ENCODE data around the gene PRKCZ.

The PRKCZ gene

DNA sequence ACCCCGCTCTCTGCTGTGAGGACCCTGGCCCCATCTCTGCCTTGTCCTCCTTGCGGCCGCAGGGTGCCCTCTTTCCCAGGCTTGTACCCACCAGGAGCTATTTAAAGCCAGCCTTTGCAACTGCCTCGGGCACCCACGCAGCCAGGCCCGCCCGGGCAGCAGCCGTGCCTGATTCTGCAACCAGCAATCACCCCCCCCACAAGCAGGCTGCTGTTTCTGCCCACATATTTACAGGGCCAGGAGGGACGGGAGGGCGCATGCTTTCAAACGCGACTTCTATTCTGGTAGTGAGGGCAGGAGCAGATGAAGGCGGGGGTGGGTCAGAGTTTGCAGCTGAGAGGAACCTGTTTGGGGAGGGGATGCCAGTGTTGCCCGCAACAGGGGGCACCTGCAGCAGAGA lies 17.5 kb upstream of the PRKCZ start:
- Histone ChIP-seq H3K4me3 (ENCODE audit: low read depth, low read length) (no peak overlapping the region), H3K36me3 (replicated peaks) (no peaks in the 10 kb centered on the region), H3K27me3 (replicated peaks) (peaks cover 2% of the 10 kb centered on the region), H3K27ac (no peak overlapping the region)
- DNase-seq = no peak
- no peak for TF ChIP-seq CTCF (IDR thresholded peaks at IDR 0.05; ENCODE audit: low read depth, low read length, missing control alignments)
- in situ Hi-C loops (cut with HindIII; ENCODE audit: low pct_ligation_motif_present, low sequenced_read_pairs) = no loop called here

GRCh38 chr1:2033165-2033564 lies 17.0 kb upstream of the PRKCZ start:
- H3K27ac ChIP-seq = no peak overlapping the region
- in situ Hi-C loops (cut with HindIII; ENCODE audit: low pct_ligation_motif_present, low sequenced_read_pairs) = no loop called here
- no peak overlapping the region for H3K4me3 ChIP-seq (ENCODE audit: low read depth, low read length)
- DNase-seq = no peak
- peaks cover 2% of the 10 kb centered on the region for H3K27me3 ChIP-seq (replicated peaks)
- no peak for TF ChIP-seq CTCF (IDR thresholded peaks at IDR 0.05; ENCODE audit: low read depth, low read length, missing control alignments)
- no peaks in the 10 kb centered on the region for H3K36me3 ChIP-seq (replicated peaks)

DNA sequence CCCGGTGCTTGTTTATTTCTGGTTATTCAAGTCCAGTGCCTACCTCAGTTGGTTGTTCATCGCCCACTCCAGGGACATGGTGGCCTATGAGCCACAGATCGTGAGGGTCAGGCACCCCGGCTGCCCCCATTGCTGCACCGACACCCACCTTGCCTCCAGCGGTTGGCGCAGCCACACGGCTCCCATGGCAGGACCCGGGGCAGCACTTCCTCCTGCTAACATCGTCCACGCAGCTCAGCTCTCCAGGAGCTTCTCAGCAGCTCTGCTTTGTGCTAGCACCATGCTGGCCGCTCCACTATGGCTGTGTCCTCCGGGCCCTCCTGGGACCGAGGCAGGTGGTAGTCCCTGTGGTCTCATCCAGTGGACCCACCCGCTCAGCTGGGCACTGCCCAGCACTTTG lies 13.9 kb upstream of the PRKCZ start:
- in situ Hi-C loops (cut with HindIII; ENCODE audit: low pct_ligation_motif_present, low sequenced_read_pairs) = no loop called here
- H3K27me3 ChIP-seq (replicated peaks) = peaks cover 6% of the 10 kb centered on the region
- TF ChIP-seq CTCF (IDR thresholded peaks at IDR 0.05; ENCODE audit: low read depth, low read length, missing control alignments) = no peak
- no peak for DNase-seq
- H3K27ac ChIP-seq = no peak overlapping the region
- no peak overlapping the region for H3K4me3 ChIP-seq (ENCODE audit: low read depth, low read length)
- no peaks in the 10 kb centered on the region for H3K36me3 ChIP-seq (replicated peaks)

- no peaks in the 10 kb centered on the region for H3K36me3 ChIP-seq (replicated peaks)
- peaks cover 6% of the 10 kb centered on the region for H3K27me3 ChIP-seq (replicated peaks)
- no peak overlapping the region for H3K4me3 ChIP-seq (ENCODE audit: low read depth, low read length)
- H3K27ac ChIP-seq = no peak overlapping the region
- DNase-seq = no peak
- no peak for TF ChIP-seq CTCF (IDR thresholded peaks at IDR 0.05; ENCODE audit: low read depth, low read length, missing control alignments)
- in situ Hi-C loops (cut with HindIII; ENCODE audit: low pct_ligation_motif_present, low sequenced_read_pairs) = no loop called here
Observed at GRCh38 chr1:2037314-2037979, 12.8 kb upstream of the PRKCZ start.

GRCh38 chr1:2038229-2038628 lies 12.0 kb upstream of the PRKCZ start:
- no peaks in the 10 kb centered on the region for H3K36me3 ChIP-seq (replicated peaks)
- no peak overlapping the region for H3K4me3 ChIP-seq (ENCODE audit: low read depth, low read length)
- in situ Hi-C loops (cut with HindIII; ENCODE audit: low pct_ligation_motif_present, low sequenced_read_pairs) = no loop called here
- no peak for TF ChIP-seq CTCF (IDR thresholded peaks at IDR 0.05; ENCODE audit: low read depth, low read length, missing control alignments)
- no peak overlapping the region for H3K27ac ChIP-seq
- H3K27me3 ChIP-seq (replicated peaks) = peaks cover 4% of the 10 kb centered on the region
- no peak for DNase-seq

DNA sequence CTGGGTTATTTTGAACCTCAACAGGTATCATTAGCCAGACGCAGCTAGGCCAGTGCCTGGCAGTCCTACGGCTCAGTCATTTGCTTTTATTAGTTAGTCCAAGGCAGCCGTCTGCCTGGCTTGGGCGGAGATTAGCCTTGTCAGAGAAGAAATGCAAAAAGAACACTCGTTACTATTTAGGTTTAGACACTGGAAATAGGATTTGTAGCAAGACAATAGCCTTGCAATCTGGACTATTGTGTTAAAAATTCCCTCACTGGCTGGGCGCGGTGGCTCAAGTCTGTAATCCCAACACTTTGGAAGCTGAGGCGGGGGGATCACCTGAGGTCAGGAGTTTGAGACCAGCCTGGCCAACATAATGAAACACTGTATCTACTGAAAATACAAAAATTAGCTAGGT lies 11.0 kb upstream of the PRKCZ start:
- in situ Hi-C loops (cut with HindIII; ENCODE audit: low pct_ligation_motif_present, low sequenced_read_pairs) = no loop called here

More for the DNA sequence above, 11.0 kb upstream of the PRKCZ start:
- peaks cover 4% of the 10 kb centered on the region for H3K27me3 ChIP-seq (replicated peaks)
- TF ChIP-seq CTCF (IDR thresholded peaks at IDR 0.05; ENCODE audit: low read depth, low read length, missing control alignments) = no peak
- no peak overlapping the region for H3K27ac ChIP-seq
- no peaks in the 10 kb centered on the region for H3K36me3 ChIP-seq (replicated peaks)
- DNase-seq = no peak
- H3K4me3 ChIP-seq (ENCODE audit: low read depth, low read length) = no peak overlapping the region

All from brain microvascular endothelial cell (primary cell).